ENCODE results near the gene PITHD1.

DNA sequence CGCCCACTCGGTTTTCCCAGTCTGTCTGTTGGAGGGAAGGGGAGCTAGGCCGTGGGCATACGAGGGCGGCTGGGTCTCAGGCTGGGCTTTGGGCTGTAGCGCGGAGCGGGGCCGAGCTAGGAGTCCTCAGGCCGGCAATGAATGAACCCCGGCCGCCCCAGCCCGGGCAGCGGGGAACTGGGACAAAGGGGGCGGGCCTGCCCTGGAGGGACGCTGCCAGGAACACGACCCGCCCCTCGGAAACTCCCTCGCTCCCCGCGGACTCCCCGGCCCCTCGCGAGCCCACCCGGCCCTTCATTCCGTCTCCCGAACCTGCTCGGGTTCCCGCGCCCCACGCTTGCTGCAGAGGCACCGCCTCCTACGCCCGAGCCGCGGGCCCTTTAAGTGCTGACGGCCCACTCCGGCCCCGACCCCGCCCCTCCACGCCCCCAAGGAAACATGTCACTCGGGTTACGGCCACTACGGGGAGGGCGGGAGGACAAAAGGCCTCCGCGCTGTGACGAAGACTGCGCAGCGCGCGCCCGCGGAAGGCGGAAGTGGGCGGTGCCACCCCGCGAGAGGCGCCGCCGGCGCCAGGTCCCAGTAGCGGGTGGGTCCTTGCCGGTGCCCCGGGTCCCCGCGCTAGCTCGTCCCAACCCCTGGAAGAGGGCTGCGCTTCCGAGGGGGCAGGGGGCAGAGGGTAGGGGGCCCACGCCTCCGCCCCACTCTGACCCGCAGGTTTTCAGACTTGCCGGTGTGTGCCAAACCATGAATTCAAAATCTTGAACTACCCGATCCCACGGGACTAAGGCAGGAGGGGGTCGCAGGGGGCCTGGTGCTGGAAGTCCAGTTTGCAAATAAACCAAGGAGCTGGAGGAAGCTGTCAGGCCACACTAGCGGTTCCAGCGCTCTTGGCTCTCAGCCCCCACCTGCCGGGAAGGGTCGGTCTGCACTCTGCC is 22.5 kb downstream of the PITHD1 start, which contains the start of gene GALE:
- TF ChIP-seq, protein P1, sequence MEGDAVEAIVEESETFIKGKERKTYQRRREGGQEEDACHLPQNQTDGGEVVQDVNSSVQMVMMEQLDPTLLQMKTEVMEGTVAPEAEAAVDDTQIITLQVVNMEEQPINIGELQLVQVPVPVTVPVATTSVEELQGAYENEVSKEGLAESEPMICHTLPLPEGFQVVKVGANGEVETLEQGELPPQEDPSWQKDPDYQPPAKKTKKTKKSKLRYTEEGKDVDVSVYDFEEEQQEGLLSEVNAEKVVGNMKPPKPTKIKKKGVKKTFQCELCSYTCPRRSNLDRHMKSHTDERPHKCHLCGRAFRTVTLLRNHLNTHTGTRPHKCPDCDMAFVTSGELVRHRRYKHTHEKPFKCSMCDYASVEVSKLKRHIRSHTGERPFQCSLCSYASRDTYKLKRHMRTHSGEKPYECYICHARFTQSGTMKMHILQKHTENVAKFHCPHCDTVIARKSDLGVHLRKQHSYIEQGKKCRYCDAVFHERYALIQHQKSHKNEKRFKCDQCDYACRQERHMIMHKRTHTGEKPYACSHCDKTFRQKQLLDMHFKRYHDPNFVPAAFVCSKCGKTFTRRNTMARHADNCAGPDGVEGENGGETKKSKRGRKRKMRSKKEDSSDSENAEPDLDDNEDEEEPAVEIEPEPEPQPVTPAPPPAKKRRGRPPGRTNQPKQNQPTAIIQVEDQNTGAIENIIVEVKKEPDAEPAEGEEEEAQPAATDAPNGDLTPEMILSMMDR (IDR thresholded peaks at IDR 0.05), result peak in 1 of 5 experiments; percentile 69
- TF ChIP-seq POLR2A (IDR thresholded peaks at IDR 0.05), result peak; percentile 48 to 63

All from tibial nerve (tissue), 3 donors.